ENCODE measurements around the gene ARHGAP22. TPM values are rescaled to one million over a fixed set of nuclear protein-coding genes. Genes with fewer than 3 reads are reported as not detected.
"Not testable (repeated sequence)": the region's sequence is repeated elsewhere in the genome, so short reads cannot be mapped to it uniquely, and the experiment has no call there.

Gene ARHGAP22, protein sequence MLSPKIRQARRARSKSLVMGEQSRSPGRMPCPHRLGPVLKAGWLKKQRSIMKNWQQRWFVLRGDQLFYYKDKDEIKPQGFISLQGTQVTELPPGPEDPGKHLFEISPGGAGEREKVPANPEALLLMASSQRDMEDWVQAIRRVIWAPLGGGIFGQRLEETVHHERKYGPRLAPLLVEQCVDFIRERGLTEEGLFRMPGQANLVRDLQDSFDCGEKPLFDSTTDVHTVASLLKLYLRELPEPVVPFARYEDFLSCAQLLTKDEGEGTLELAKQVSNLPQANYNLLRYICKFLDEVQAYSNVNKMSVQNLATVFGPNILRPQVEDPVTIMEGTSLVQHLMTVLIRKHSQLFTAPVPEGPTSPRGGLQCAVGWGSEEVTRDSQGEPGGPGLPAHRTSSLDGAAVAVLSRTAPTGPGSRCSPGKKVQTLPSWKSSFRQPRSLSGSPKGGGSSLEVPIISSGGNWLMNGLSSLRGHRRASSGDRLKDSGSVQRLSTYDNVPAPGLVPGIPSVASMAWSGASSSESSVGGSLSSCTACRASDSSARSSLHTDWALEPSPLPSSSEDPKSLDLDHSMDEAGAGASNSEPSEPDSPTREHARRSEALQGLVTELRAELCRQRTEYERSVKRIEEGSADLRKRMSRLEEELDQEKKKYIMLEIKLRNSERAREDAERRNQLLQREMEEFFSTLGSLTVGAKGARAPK
- 19.7 and 39.2 TPM in 2 replicates for total RNA-seq

DNA sequence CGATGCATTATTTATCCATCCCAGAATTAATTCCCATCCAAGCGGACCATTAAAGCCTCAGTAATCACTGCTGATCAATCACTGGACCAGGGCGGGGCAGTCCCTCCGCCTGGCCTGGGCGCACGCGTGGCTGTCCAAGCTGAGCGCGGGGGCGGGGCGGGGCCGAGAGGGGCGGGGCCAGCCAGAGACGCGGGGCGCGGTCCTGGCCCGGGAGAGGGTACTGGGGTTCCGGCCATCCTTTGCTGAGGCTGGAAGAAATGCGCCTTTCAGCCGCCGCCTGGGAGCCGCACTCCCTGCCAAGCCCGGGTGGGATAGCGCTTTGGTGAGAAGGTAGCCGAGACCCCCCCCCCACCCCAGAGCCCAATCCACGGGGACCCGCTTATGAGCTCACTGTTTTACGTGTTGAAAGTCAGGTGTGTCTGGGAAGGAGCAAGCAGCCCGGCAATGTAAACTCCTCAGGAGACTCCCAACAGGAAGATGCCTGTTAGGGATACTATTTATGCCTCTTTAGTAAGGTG lies at the start of gene ARHGAP22:
TSS of gene ARHGAP22 (minus strand) at position 83 of the 518 bp plus-strand sequence. CDS start 277 bp downstream, outside the sequence.
- DNase-seq (ENCODE audit: low read depth) = no peak

DNA sequence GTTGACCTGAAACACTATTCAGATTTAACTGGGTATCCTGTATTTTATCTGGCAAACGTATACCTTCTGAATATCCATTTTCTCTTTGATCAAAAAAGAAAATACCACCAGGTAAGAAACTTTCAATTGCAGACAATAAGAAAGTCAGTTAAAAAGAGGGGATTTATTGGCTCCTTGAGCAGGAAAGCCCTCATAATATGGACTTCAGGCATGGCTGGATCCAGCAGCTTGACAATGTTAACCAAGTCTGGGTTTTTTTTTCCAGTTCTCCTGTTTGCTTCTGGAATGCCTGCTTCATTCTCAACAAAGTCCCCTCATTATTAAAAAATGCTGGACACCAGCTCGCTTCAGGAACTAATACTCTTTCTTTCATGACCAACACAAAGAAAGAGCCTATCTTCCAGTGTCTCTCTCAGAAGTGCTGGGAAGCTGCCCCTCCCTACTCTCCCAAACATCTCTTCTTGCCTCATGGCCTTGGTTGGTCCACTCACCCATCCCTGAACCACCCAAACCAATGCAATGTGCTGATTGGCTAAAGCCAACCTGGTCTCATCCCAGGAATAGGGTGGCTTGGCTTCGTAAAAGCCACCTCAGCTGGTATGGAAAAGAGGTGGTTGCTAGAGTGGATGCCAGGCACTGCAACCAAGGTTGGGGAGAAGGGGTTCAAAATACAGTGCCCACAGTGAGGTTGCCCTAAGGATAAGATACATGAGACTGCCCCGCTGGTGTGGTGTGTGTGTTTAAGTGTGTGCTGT lies 49.2 kb upstream of the ARHGAP22 start:
- no peak for DNase-seq (ENCODE audit: low read depth)

DNA sequence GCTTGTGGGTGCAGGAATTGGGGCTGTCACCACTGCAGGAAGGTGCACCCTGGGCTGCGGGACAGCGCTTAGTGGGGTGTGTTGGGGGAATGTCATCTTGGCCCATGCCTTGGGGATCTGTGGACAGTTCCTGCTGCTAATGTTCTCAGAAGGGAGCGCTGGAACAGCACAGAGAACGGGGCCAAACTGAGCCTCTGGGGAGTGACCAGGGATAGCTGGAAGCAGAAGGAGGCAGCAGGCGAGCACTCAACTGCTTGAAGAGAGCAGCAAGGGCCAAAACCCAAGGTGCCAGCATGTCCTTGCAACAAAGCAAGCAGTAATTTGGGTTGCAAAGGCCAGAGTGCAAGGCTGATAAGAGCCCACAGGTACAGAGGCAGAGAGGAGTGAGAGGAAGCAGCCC lies 48.5 kb upstream of the ARHGAP22 start:
- DNase-seq (ENCODE audit: low read depth) = no peak

DNA sequence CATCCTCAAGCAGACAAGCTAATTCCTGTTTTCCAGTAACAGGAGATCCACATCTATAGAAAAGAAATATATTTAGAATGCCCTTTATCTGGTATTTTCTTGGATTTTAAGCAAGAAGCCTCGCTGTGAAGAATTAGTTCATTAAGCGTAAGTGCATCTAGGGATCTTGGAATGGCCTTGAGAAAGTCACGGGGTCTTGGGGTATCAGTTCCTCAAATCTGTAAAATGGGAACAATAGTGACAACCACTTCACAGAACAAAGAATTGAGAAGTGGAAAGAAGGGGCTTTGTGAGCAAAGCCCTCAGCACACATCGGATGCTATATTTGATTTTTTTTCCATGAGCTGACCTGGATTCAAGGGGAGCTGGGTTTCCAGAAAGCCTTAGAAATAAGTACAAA lies 47.5 kb upstream of the ARHGAP22 start:
- no peak for DNase-seq (ENCODE audit: low read depth)

DNA sequence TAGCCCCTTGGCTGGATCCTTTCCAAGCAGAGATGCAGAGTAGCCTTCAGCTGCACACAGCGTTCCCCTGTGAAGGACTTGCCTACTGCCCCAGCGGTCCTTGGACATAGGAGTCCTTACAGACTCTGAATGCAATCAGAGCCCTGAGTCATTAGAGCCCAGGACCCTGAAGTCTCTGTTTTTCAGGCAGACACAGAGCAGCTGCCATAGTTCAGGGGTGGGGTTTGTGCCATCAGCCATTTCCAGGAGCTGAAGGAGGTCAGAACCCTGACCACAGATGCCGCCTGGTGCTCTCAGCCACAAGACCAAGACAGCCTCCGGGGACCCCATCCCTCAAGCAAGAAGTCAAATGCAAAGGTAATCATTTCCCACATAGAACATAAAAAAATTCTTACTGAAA lies 47.0 kb upstream of the ARHGAP22 start:
- no peak for DNase-seq (ENCODE audit: low read depth)

DNA sequence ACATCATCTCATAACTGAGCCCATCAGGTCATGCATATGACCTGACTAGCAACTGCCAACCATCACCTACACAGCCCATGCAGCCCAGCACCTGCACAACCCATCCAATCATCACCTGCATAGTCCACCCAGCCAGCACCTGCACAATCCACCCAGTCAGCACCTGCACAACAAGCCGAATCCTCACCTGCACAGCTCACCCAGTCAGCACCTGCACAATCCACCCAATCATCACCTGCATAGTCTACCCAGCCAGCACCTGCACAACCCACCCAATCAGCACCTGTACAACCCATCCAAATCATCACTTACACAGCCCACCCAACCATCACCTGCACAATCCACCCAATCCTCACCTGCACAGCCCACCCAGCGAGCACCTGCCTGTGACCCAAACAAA lies 46.4 kb upstream of the ARHGAP22 start:
- no peak for DNase-seq (ENCODE audit: low read depth)

DNA sequence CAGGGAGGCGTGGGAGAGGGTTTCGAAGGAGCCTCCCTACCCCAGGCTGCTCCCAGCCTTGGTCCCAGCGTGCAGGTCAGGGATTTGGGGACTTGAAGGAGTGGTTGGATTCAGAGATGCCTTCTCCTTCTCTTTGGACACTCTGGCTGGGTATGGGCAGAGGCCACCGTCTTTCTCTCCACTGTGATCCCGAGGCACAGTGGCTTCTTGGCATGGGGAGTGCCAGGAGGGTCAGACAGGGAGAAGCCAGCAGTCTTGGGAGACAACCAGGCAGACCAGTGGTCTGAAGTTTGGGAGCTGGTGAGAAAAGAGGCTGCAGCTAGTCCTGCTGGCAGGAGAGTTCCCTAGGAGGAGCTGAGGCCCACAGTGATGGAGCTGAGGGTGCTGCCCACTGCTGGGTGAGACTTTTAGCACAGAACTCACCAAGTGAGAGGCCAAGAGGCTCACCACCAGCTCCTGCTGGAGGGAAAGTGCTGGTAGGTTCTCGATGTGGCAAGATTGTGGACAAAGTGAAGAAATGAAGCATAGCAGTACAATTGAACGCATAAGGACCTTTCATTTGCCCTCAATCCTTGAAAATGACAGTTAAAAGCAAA lies 44.6 kb upstream of the ARHGAP22 start:
- no peak for DNase-seq (ENCODE audit: low read depth)

DNA sequence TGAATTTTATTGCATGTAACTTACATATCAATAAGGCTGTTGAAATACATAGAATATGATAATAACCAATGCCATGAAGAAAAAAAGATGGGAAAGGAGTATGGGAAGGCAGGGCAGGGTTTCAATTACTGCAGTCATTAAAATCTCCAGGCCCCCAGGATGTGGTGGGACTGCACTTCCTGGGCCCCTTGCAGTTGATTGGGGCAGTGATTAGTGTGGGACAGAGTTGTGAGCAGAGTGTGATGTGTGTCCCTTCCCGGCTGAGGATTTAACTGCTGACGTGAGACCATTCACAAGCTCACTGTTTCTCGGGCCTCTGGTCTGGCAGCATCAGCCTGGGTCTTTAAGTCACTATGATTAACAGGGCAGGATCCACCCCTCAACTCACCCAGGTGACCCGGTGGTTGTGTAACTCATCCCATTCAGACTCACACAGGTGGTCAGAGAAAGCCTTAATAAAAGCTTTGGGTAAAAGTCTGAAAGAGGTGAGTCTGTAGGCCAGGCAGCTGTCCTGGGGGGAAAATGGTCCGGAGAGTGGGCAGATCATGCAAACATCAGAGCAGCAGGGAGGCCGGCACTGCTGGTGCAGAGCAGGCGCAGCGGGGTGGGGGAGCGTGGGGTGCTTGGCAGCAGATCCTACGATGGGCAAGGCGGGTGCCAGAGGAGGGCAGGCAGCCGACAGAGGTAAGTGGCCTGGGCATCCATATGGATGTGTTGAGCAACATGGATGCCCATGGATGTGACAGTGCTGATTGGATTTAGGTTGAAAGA lies 43.5 kb upstream of the ARHGAP22 start:
- DNase-seq (ENCODE audit: low read depth) = no peak

DNA sequence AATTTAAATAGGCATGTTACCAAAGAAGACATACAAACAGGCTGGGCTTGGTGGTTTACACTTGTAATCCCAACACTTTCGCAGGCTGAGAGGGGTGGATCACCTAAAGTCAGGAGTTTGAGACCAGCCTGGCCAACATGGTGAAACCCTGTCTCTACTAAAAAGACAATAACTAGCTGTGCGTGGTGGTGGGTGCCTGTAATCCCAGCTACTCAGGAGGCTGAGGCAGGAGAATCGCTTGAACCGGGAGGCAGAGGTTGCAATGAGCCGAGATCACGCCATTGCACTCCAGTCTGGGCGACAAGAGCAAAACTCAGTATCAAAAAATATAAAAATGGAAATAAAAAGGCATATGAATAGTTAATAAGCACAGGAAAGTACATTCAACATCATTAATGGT lies 42.2 kb upstream of the ARHGAP22 start:
- not testable (repeated sequence) for DNase-seq (ENCODE audit: low read depth)

DNA sequence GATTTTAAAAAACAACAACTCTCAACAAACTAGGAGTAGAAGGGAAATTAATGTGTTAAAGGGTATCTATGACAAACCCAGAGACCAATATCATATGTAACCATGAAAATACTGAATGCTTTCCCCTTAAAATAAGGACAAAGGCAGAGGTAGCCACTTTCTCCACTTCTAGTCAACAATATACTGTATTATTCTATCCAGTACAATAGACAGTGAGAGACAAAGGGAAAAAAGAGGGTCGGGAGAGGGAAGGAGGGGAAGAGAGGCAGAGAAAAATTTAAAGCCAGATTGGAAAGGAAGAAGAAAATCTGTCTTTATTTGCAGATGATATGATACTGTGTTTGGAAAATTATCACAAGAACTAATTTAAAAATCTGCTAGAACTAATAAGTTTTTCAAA lies 40.7 kb upstream of the ARHGAP22 start:
- DNase-seq (ENCODE audit: low read depth) = no peak

DNA sequence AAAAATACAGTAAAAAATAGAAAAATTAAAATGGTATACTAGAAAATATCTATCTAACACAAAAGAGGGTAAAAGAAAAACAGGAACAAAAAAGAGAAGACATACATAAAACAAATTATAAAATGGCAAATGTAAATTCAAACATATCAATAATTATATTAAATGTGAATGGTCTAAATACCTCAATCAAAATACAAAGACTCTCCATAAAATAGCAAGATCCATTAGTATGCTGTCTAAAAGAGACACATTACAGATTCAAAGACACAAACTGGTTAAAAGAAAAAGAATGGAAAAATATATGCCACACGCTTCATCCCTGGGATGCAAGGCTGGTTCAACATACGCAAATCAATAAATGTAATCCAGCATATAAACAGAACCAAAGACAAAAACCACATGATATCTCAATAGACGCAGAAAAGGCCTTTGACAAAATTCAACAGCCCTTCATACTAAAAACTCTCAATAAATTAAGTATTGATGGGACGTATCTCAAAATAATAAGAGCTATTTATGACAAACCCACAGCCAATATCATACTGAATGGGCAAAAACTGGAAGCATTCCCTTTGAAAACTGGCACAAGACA lies 36.3 kb upstream of the ARHGAP22 start:
- DNase-seq (ENCODE audit: low read depth) = not testable (repeated sequence)

DNA sequence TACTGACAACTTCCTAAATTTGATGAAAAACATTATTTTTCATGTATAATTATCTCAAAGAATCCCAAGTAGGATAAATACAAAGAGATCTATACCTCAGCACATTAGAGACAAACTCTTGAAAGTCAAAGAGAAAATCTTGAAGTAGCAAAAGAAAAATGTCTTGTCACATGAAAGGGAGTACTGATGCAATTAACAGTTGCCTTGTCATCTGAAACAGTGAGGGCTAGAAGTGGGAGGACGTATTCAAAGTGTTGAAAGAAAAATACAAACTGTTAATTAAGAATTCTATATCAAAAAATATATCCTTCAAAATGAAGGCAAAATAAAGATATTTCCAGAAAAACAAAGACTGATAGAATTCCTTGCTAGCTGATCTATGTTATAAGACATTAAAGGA lies 35.5 kb upstream of the ARHGAP22 start:
- no peak for DNase-seq (ENCODE audit: low read depth)

DNA sequence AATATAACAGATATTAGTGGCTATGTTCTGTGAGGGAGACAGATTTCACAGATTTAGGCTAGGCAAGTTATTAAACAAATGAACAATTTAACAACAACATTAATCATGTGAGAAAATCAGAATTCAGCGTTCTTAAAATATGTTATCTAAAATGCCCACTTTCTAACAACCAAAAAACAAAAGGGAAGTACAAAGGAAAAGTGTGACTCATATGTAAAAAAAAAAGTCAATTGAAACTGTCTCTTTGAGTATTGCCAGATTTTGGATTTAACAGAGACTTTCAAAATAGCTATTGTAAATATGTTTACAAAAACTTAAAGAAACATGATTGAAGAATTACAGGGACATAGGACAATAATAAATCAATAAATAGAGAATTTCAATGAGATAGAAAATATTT lies 34.8 kb upstream of the ARHGAP22 start:
- DNase-seq (ENCODE audit: low read depth) = no peak

DNA sequence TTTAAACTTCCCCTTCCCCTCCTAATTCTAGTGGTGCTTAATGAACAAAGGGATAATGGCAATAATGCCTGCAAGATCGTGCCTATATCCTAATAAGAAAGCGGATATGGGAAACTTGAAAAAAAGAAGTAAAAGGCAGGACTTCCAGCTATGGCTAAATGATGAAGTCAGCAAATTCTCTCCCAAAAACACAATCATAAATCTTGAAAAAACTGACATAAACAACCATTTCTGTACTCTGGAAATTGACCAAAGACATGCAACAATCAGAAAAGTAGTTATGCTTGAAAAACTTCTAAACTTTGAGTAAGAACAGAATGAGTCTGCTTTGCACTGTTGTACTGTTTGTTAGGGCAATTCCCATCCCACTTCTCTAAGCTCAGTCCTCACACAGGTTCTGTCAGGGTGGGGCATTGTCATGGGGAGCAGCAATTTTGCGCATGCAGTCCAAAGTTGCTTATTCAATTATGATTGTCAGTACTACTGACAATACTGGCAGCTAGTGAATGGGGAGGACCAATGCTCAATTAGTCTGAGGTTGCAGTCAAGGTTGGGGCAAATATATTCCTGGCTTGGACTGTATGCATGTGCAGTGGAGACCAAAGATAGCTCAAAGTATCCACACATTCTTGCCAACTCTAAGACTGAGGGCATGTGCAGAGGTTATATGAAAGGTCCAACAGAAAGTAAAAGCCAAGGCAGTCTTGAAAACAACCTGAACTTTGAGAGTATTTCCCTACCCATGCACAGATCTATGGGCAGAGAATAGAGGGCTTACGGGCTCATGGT lies 34.1 kb upstream of the ARHGAP22 start:
- no peak for DNase-seq (ENCODE audit: low read depth)

DNA sequence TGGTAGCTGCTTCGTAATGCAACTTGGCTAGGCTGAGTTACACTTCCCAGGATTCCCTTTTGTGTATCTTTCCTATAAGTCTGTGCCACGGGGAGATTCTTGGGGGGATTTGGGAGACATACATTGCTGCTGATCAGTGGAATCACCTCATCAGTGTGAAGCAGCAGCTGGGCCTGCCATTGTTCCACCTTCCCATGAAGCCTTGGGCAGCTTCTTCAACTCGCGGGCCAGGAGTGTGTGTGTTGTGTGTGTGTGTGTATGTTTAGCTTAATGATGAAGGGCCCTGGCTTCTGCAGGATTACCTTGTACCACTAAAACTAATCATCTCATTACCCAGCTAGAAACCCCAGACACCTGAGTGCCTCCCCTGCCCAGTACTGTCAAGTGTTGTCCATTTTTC lies 33.3 kb upstream of the ARHGAP22 start:
- DNase-seq (ENCODE audit: low read depth) = no peak

DNA sequence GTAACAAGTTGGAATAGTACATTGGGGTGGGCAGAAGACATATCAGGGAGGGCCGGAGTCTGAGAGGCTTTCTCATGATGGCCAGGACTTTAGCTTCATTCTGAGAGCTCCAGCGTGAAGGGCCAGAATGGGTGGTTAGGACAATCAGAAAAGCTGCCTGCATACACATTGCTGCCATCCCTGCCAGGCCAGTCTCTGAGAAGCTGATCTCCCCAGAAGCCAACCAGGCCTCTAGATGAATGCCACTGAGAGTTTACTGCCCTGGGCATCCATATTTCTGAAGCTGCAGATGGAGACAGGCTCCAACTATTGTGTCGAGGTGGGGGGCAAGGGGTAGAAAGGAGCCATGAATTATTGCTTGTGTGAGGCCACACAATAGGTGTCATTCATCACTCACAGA lies 32.0 kb upstream of the ARHGAP22 start:
- DNase-seq (ENCODE audit: low read depth) = no peak

DNA sequence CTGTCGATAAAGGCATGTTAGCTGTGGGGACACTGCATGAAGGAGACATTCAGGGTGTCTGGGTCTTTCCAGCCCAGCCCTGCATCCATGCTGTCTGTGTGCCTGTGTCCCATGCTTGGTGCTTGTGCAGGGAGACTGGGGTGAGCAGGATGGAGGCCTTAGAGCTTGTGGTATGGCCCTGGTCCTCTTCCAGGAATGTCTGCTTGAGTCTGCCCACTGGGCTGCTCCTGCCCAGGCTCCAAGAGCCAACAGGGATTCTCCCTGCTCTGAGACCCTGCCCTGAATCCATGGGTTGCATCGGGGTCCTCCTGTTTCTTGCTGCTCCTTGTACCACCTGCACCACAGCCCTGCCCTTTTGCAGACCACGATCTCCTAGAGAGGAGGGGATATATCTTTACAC lies 31.4 kb upstream of the ARHGAP22 start:
- DNase-seq (ENCODE audit: low read depth) = no peak

DNA sequence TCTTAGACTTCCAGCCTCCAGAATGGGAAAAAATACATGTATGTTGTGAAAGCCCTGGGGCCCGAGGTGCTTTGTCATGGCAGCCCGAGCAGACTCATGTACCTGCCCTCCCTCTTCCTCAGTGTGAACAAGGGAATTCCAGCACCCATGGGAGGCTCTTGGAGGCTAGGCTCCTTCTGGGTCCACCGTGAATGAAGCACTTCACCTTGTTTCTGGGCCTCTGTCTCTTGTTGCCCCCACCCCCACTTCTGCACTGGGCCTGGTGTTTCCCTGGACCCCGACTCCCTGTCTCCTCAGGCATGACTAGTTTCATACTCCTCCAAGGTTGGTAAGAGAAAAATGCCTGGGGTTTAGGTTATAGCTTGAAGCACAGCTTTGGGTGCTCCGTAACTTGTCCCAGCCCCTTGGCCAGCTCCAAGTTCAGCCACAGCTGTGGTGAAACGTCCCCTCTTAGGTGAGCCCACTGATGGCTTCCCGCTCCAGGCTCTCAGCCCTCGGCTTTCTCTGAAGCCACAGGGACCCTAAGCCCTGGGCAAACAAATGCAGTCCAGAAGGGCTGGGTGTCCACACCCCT lies 30.2 kb upstream of the ARHGAP22 start:
- no peak for DNase-seq (ENCODE audit: low read depth)

DNA sequence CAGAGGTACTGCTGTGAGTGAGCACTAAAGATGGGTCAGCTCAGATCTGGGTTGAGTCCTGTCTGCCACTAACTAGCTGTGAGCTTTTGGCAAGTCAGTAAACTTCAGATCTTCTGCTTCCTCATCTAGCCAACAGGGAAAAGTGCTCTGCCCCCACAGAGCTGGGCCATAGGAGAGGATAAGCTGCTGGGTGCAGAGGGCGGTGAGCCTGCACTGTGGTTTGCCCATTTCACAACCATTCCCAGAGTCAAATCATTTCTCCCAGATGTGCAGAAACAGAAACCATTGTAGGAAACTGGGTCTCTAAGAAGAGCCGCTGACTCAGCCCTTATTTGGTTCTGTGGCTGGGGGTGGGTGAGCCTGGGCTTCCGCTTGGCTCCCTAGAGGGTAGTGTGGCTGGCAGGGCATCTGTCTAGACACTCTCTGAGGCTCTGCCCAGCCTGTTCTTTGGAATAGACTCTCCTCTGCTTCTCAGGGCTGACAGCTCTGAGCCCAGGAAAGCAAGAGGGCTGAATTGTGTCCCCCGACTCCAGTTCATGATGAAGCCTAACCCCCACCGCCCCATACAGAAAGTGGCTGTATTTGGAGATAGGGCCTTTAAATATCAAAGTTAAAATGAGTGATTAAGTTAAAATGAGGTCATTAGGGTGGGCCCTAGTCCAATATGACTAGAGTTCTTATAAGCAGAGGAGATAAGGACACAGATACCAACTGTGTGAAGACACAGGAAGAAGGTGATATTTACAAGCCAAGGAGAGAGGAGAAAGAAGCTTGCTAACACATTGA lies 29.5 kb upstream of the ARHGAP22 start:
- DNase-seq (ENCODE audit: low read depth) = peak; percentile 90

Data from renal cortical epithelial cell (primary cell).